Nephron progenitor cell (in vitro differentiated cells): ENCODE data around the gene IFRD1.
A peak's percentile ranks its signal among the peaks of the same experiment; 100 is the strongest.

Experiments used
- DNase-seq: peaks from one replicate; pipeline ENCODE4 v3.0.0; 2021
- H3K27ac Mint-ChIP-seq: 2 replicates; pipeline ENCODE4 v1.8.0; 2021; ENCODE audit warnings: mild to moderate bottlenecking, moderate library complexity, mixed read lengths
- H3K27me3 Mint-ChIP-seq: 2 replicates; pipeline ENCODE4 v1.8.0; 2021; ENCODE audit warnings: mild to moderate bottlenecking, low read depth, mixed read lengths; ENCODE audit not compliant: poor library complexity
- H3K36me3 Mint-ChIP-seq: 2 replicates; pipeline ENCODE4 v1.8.0; 2021; ENCODE audit warnings: low read depth, mixed read lengths
- H3K4me1 Mint-ChIP-seq: 2 replicates; pipeline ENCODE4 v1.8.0; 2021; ENCODE audit warnings: mixed read lengths
- H3K4me3 Mint-ChIP-seq: 2 replicates; pipeline ENCODE4 v1.8.0; 2021; ENCODE audit warnings: mild to moderate bottlenecking, moderate library complexity, mixed read lengths
- H3K9me3 Mint-ChIP-seq: 2 replicates; pipeline ENCODE4 v1.8.0; 2021; ENCODE audit warnings: mild to moderate bottlenecking, moderate library complexity, mixed read lengths
- CTCF ChIP-seq: fragments of 200-600 bp; sonication (generic); IDR thresholded peaks from 2 replicates; pipeline ENCODE4 v1.5.0; 2021; ENCODE audit warnings: antibody characterized with exemption

The IFRD1 gene

GRCh38 chr7:112421666-112422486 is 28.4 kb upstream of the IFRD1 start:
- no peak for DNase-seq
- H3K36me3 Mint-ChIP-seq, result peaks cover 4% of the 10 kb centered on the region
- H3K27me3 Mint-ChIP-seq, result no peaks in the 10 kb centered on the region

GRCh38 chr7:112422842-112423496 is 27.3 kb upstream of the IFRD1 start:
- H3K9me3 Mint-ChIP-seq, result peaks cover 9% of the 10 kb centered on the region
- DNase-seq, result peak; percentile 16
- H3K4me1 Mint-ChIP-seq, result peaks cover 36% of the 10 kb centered on the region
- no peaks in the 10 kb centered on the region for H3K27me3 Mint-ChIP-seq
- H3K36me3 Mint-ChIP-seq, result no peaks in the 10 kb centered on the region
- no peak for TF ChIP-seq CTCF
- peak overlapping the region; percentile 73 for H3K27ac Mint-ChIP-seq
- H3K4me3 Mint-ChIP-seq, result no peak overlapping the region

More at GRCh38 chr7:112421666-112422486, 28.4 kb upstream of the IFRD1 start:
- Mint-ChIP-seq H3K27ac (peak overlapping the region; percentile 78), H3K4me1 (peaks cover 29% of the 10 kb centered on the region), H3K9me3 (peaks cover 20% of the 10 kb centered on the region), H3K4me3 (no peak overlapping the region)
- TF ChIP-seq CTCF, result no peak

- no peak for DNase-seq
- no peaks in the 10 kb centered on the region for H3K9me3 Mint-ChIP-seq
- peaks cover 3% of the 10 kb centered on the region for H3K27me3 Mint-ChIP-seq
- no peak for TF ChIP-seq CTCF
- H3K4me3 Mint-ChIP-seq, result no peak overlapping the region
- H3K36me3 Mint-ChIP-seq, result no peaks in the 10 kb centered on the region
- H3K4me1 Mint-ChIP-seq, result peaks cover 41% of the 10 kb centered on the region
- no peak overlapping the region for H3K27ac Mint-ChIP-seq
Observed at GRCh38 chr7:112423987-112424386, 26.3 kb upstream of the IFRD1 start.

GRCh38 chr7:112427984-112428383 is 22.3 kb upstream of the IFRD1 start:
- H3K9me3 Mint-ChIP-seq, result peaks cover 8% of the 10 kb centered on the region
- no peak for TF ChIP-seq CTCF
- H3K27me3 Mint-ChIP-seq, result peaks cover 4% of the 10 kb centered on the region
- no peak overlapping the region for H3K4me3 Mint-ChIP-seq
- no peak overlapping the region for H3K27ac Mint-ChIP-seq
- peaks cover 24% of the 10 kb centered on the region for H3K4me1 Mint-ChIP-seq
- peaks cover 9% of the 10 kb centered on the region for H3K36me3 Mint-ChIP-seq
- DNase-seq, result no peak

GRCh38 chr7:112428715-112429114 is 21.5 kb upstream of the IFRD1 start:
- DNase-seq, result no peak
- no peak overlapping the region for H3K27ac Mint-ChIP-seq
- H3K27me3 Mint-ChIP-seq, result peaks cover 7% of the 10 kb centered on the region
- TF ChIP-seq CTCF, result no peak
- peaks cover 12% of the 10 kb centered on the region for H3K9me3 Mint-ChIP-seq
- no peak overlapping the region for H3K4me3 Mint-ChIP-seq
- peaks cover 11% of the 10 kb centered on the region for H3K36me3 Mint-ChIP-seq
- peaks cover 17% of the 10 kb centered on the region for H3K4me1 Mint-ChIP-seq
